Pulmonary artery endothelial cell (primary cell): ENCODE data around the gene DLG3. TPM values are rescaled to one million over a fixed set of nuclear protein-coding genes. Genes with fewer than 3 reads are reported as not detected.
"Not testable (repeated sequence)": the region's sequence is repeated elsewhere in the genome, so short reads cannot be mapped to it uniquely, and the experiment has no call there.

Source experiments
- DNase-seq: peaks from one replicate; pipeline ENCODE4 v3.0.0-alpha.2; 2011; ENCODE audit warnings: low read depth, low spot score
- total RNA-seq: library from RNA; depleted of rRNA; stranded (reverse); fragments of >200 nt; gene quantifications from 2 replicates; pipeline ENCODE4 v1.2.3, GENCODE V29; 2014

The DLG3 gene
- total RNA-seq, 1 donor from 2014 or later: 3.0 TPM

- DNase-seq: no peak
Measured at GRCh38 chrX:70476934-70477733, 32.5 kb downstream of the DLG3 start.

GRCh38 chrX:70477734-70478075, 33.1 kb downstream of the DLG3 start:
- no peak for DNase-seq

- no peak for DNase-seq
Measured at GRCh38 chrX:70478526-70479245, 34.1 kb downstream of the DLG3 start.

- DNase-seq: no peak
Measured at GRCh38 chrX:70479247-70479921, 34.7 kb downstream of the DLG3 start.

- DNase-seq: no peak
Measured at GRCh38 chrX:70479922-70480659, 35.5 kb downstream of the DLG3 start.

GRCh38 chrX:70480660-70481018, 36.0 kb downstream of the DLG3 start:
- DNase-seq: no peak

GRCh38 chrX:70481471-70482270, 37.0 kb downstream of the DLG3 start:
- no peak for DNase-seq

- no peak for DNase-seq
Measured at GRCh38 chrX:70482300-70482699, 37.7 kb downstream of the DLG3 start.

- DNase-seq: no peak
Measured at GRCh38 chrX:70485466-70485865, 40.8 kb downstream of the DLG3 start.

GRCh38 chrX:70488856-70489255, 44.2 kb downstream of the DLG3 start:
- DNase-seq: no peak

GRCh38 chrX:70494441-70494840, 49.8 kb downstream of the DLG3 start:
- no peak for DNase-seq

GRCh38 chrX:70496491-70496890, 51.9 kb downstream of the DLG3 start:
- no peak for DNase-seq

GRCh38 chrX:70497026-70497425, 52.4 kb downstream of the DLG3 start:
- no peak for DNase-seq

GRCh38 chrX:70498129-70498528, 53.5 kb downstream of the DLG3 start:
- no peak for DNase-seq

GRCh38 chrX:70500826-70501225, 56.2 kb downstream of the DLG3 start:
- DNase-seq: no peak

GRCh38 chrX:70504772-70505450, 60.3 kb downstream of the DLG3 start:
- no peak for DNase-seq

GRCh38 chrX:70505451-70505841, 60.8 kb downstream of the DLG3 start:
- DNase-seq: no peak

- DNase-seq: peak; percentile 7
Measured at GRCh38 chrX:70508296-70508911, 63.8 kb downstream of the DLG3 start.

GRCh38 chrX:70509078-70509477, 64.4 kb downstream of the DLG3 start:
- DNase-seq: no peak

GRCh38 chrX:70515270-70515669, 70.6 kb downstream of the DLG3 start:
- not testable (repeated sequence) for DNase-seq
